ENCODE measurements around the gene MYLK4. TPM values are rescaled to one million over a fixed set of nuclear protein-coding genes. Genes with fewer than 3 reads are reported as not detected.

MYLK4 gene
- total RNA-seq, 4 donors from 2014 or later = 0.65 to 1.5 (median 0.93) TPM

- no peak for TF ChIP-seq CTCF (IDR thresholded peaks at IDR 0.05; ENCODE audit: low read depth)
Measured at GRCh38 chr6:2739335-2739734, 11.4 kb downstream of the MYLK4 start.

GRCh38 chr6:2738373-2738979, 12.2 kb downstream of the MYLK4 start:
- no peak for TF ChIP-seq CTCF (IDR thresholded peaks at IDR 0.05; ENCODE audit: low read depth)

GRCh38 chr6:2737885-2738284, 12.8 kb downstream of the MYLK4 start:
- TF ChIP-seq CTCF (IDR thresholded peaks at IDR 0.05; ENCODE audit: low read depth) = no peak

GRCh38 chr6:2734488-2735166, 16.1 kb downstream of the MYLK4 start:
- TF ChIP-seq CTCF (IDR thresholded peaks at IDR 0.05; ENCODE audit: low read depth) = no peak

GRCh38 chr6:2733736-2734480, 16.8 kb downstream of the MYLK4 start:
- TF ChIP-seq CTCF (IDR thresholded peaks at IDR 0.05; ENCODE audit: low read depth) = no peak

GRCh38 chr6:2733324-2733723, 17.4 kb downstream of the MYLK4 start:
- no peak for TF ChIP-seq CTCF (IDR thresholded peaks at IDR 0.05; ENCODE audit: low read depth)

GRCh38 chr6:2732503-2733089, 18.1 kb downstream of the MYLK4 start:
- TF ChIP-seq CTCF (IDR thresholded peaks at IDR 0.05; ENCODE audit: low read depth) = no peak

Measured in subcutaneous adipose tissue (tissue), 4 donors.